Mesendoderm (in vitro differentiated cells): ENCODE data around the gene TUFT1.
"Not testable (repeated sequence)": the region's sequence is repeated elsewhere in the genome, so short reads cannot be mapped to it uniquely, and the experiment has no call there.

Experiments
- DNase-seq: peaks from one replicate; pipeline ENCODE4 v3.0.0; 2013
- H2AK5ac ChIP-seq: 2 replicates; pipeline ENCODE4 v1.6.1; 2013; ENCODE audit warnings: low read length, inconsistent platforms
- H2BK120ac ChIP-seq: 2 replicates; pipeline ENCODE4 v1.6.1; 2013; ENCODE audit warnings: low read depth, mild to moderate bottlenecking, low read length, moderate library complexity, mixed read lengths
- H2BK15ac ChIP-seq: replicated peaks from 2 replicates; pipeline ENCODE4 v1.6.1; 2013; ENCODE audit warnings: low read depth, mild to moderate bottlenecking, moderate library complexity
- H2BK5ac ChIP-seq: 2 replicates; pipeline ENCODE4 v1.6.1; 2013; ENCODE audit warnings: low read length, inconsistent platforms
- H3K18ac ChIP-seq: 2 replicates; pipeline ENCODE4 v1.6.1; 2013; ENCODE audit warnings: mild to moderate bottlenecking, low read length, mixed read lengths
- H3K23ac ChIP-seq: one replicate; pipeline ENCODE4 v1.6.1; 2013; ENCODE audit warnings: low read length
- H3K27ac ChIP-seq: 2 replicates; pipeline ENCODE4 v1.5.1; 2013; ENCODE audit warnings: low read depth, mild to moderate bottlenecking, inconsistent platforms, low read length, moderate library complexity
- H3K27me3 ChIP-seq: 2 replicates; pipeline ENCODE4 v1.6.1; 2013; ENCODE audit warnings: low read length, control low read depth, mild to moderate bottlenecking, inconsistent platforms; ENCODE audit not compliant: insufficient read depth, poor library complexity
- H3K36me3 ChIP-seq: 2 replicates; pipeline ENCODE4 v1.6.1; 2013; ENCODE audit warnings: low read length, inconsistent platforms; ENCODE audit not compliant: control insufficient read depth, insufficient read depth
- H3K4ac ChIP-seq: one replicate; pipeline ENCODE4 v1.6.1; 2013; ENCODE audit warnings: low read depth, mild to moderate bottlenecking, low read length, moderate library complexity
- H3K4me1 ChIP-seq: 2 replicates; pipeline ENCODE4 v1.6.1; 2013; ENCODE audit warnings: low read depth, low read length, inconsistent platforms; ENCODE audit not compliant: control insufficient read depth
- H3K4me2 ChIP-seq: 2 replicates; pipeline ENCODE4 v1.6.1; 2013; ENCODE audit warnings: low read length
- H3K4me3 ChIP-seq: 2 replicates; pipeline ENCODE4 v1.5.1; 2013; ENCODE audit warnings: mild to moderate bottlenecking, low read length
- H3K56ac ChIP-seq: one replicate; pipeline ENCODE4 v1.6.1; 2013; ENCODE audit warnings: low read length
- H3K79me1 ChIP-seq: 2 replicates; pipeline ENCODE4 v1.6.1; 2013; ENCODE audit warnings: low read length, inconsistent platforms
- H3K79me2 ChIP-seq: 2 replicates; pipeline ENCODE4 v1.6.1; 2013; ENCODE audit warnings: mild to moderate bottlenecking, low read length; ENCODE audit not compliant: control insufficient read depth, insufficient read depth
- H3K9ac ChIP-seq: 2 replicates; pipeline ENCODE4 v1.6.1; 2013; ENCODE audit warnings: low read length, inconsistent platforms
- H4K5ac ChIP-seq: one replicate; pipeline ENCODE4 v1.6.1; 2013; ENCODE audit warnings: low read length
- H4K8ac ChIP-seq: one replicate; pipeline ENCODE4 v1.6.1; 2013; ENCODE audit warnings: low read depth, mild to moderate bottlenecking, control low read depth, low read length, moderate library complexity
- WGBS: extraction: QIAGEN DNeasy Blood & Tissue Kit; methylation state at CpG from one replicate; pipeline ENCODE4 v1.1.7; 2013; ENCODE audit warnings: low lambda C conversion rate, missing lambda C conversion rate; ENCODE audit not compliant: insufficient coverage; ENCODE audit errors: extremely low coverage; 5-methylcytosine and 5-hydroxymethylcytosine counted together

The TUFT1 gene

GRCh38 chr1:151518431-151518830, 21.7 kb upstream of the TUFT1 start:
- Histone ChIP-seq H3K9ac (no peak overlapping the region), H3K23ac (no peak overlapping the region), H4K5ac (no peak overlapping the region), H3K4me2 (no peak overlapping the region), H4K8ac (no peak overlapping the region), H3K56ac (no peak overlapping the region), H3K27ac (no peak overlapping the region), H2BK5ac (no peak overlapping the region), H2BK15ac (no peak overlapping the region), H3K27me3 (no peaks in the 10 kb centered on the region), H3K36me3 (no peaks in the 10 kb centered on the region), H3K4ac (no peak overlapping the region), H3K4me3 (no peak overlapping the region), H3K79me1 (peaks cover 2% of the 10 kb centered on the region), H2AK5ac (no peak overlapping the region), H3K4me1 (peaks cover 12% of the 10 kb centered on the region), H3K18ac (no peak overlapping the region), H2BK120ac (no peak overlapping the region), H3K79me2 (no peaks in the 10 kb centered on the region)
- no peak for DNase-seq
- no CpG with 5 or more reads among the region's 12 CpGs for WGBS

GRCh38 chr1:151518936-151519335, 21.2 kb upstream of the TUFT1 start:
- Histone ChIP-seq H2AK5ac (no peak overlapping the region), H3K18ac (no peak overlapping the region), H3K23ac (no peak overlapping the region), H3K4ac (no peak overlapping the region), H3K79me1 (peaks cover 2% of the 10 kb centered on the region), H3K79me2 (no peaks in the 10 kb centered on the region), H3K27ac (peak overlapping the region; percentile 22), H2BK120ac (no peak overlapping the region), H2BK5ac (no peak overlapping the region), H3K36me3 (no peaks in the 10 kb centered on the region), H2BK15ac (no peak overlapping the region), H3K4me2 (no peak overlapping the region), H3K4me1 (peaks cover 7% of the 10 kb centered on the region), H4K5ac (no peak overlapping the region), H3K9ac (no peak overlapping the region), H3K56ac (no peak overlapping the region), H3K4me3 (no peak overlapping the region), H3K27me3 (no peaks in the 10 kb centered on the region), H4K8ac (no peak overlapping the region)
- WGBS, result no CpG with 5 or more reads among the region's 15 CpGs
- DNase-seq, result no peak

DNA sequence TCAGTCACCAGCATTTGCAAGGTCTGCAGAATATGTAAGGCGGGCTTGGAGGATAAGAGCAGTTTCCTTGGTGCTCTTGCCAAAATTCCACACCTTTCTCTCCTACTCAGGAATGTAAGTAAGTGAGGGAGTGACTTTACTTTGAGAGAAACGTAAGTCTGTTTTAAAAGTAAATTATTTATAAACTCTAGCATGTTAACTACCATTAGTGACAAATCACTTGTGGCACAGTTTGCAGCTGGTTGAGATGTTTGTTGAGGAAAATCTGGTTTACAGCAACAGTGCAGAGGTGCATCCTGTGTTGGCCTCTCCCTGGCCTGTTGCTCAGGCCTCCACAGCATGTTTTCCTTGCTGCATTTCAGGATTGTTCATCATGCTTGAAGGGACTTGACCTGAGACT, 20.4 kb upstream of the TUFT1 start:
- Histone ChIP-seq H3K27me3 (no peaks in the 10 kb centered on the region), H3K4me3 (no peak overlapping the region), H4K5ac (no peak overlapping the region), H2BK15ac (no peak overlapping the region), H3K4ac (no peak overlapping the region), H2BK5ac (no peak overlapping the region), H3K79me2 (no peaks in the 10 kb centered on the region), H3K18ac (no peak overlapping the region), H3K27ac (no peak overlapping the region), H2AK5ac (no peak overlapping the region), H3K23ac (no peak overlapping the region), H4K8ac (no peak overlapping the region), H2BK120ac (no peak overlapping the region), H3K36me3 (peaks cover 2% of the 10 kb centered on the region), H3K4me1 (peaks cover 3% of the 10 kb centered on the region), H3K9ac (no peak overlapping the region), H3K79me1 (peaks cover 2% of the 10 kb centered on the region), H3K4me2 (no peak overlapping the region), H3K56ac (no peak overlapping the region)
- no CpG with 5 or more reads among the region's 2 CpGs for WGBS
- no peak for DNase-seq

DNA sequence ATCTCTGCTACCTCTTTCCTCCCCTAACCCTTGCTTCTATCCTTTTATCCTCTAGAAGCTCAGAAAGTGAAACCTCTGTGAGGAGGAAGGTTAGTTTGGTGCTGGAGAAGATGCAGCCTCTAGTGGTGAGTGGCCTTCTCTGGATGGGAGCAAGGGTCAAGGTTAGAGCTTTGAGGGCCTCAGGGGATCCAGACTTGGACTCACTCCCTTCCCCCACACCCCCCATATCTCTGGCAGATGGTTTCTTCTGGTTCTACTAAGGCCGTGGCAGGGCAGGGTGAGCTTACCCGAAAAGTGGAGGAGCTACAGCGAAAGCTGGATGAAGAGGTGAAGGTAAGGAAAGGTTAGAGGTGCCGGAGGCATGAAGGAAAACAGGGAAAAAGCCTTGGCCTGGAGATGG, 19.8 kb upstream of the TUFT1 start:
- no peak overlapping the region for H2BK5ac ChIP-seq
- peaks cover 3% of the 10 kb centered on the region for H3K4me1 ChIP-seq
- no peak overlapping the region for H3K4ac ChIP-seq
- no peak overlapping the region for H3K4me2 ChIP-seq
- H3K79me2 ChIP-seq, result no peaks in the 10 kb centered on the region
- H2AK5ac ChIP-seq, result no peak overlapping the region
- H3K79me1 ChIP-seq, result peaks cover 2% of the 10 kb centered on the region
- H4K8ac ChIP-seq, result no peak overlapping the region
- peaks cover 2% of the 10 kb centered on the region for H3K36me3 ChIP-seq
- H3K27me3 ChIP-seq, result no peaks in the 10 kb centered on the region
- no CpG with 5 or more reads among the region's 4 CpGs for WGBS
- no peak overlapping the region for H3K27ac ChIP-seq
- H3K23ac ChIP-seq, result no peak overlapping the region
- H3K56ac ChIP-seq, result no peak overlapping the region
- H3K4me3 ChIP-seq, result no peak overlapping the region
- DNase-seq, result peak; percentile 62
- no peak overlapping the region for H3K9ac ChIP-seq
- H4K5ac ChIP-seq, result no peak overlapping the region
- H3K18ac ChIP-seq, result no peak overlapping the region
- H2BK15ac ChIP-seq, result no peak overlapping the region
- H2BK120ac ChIP-seq, result no peak overlapping the region

DNA sequence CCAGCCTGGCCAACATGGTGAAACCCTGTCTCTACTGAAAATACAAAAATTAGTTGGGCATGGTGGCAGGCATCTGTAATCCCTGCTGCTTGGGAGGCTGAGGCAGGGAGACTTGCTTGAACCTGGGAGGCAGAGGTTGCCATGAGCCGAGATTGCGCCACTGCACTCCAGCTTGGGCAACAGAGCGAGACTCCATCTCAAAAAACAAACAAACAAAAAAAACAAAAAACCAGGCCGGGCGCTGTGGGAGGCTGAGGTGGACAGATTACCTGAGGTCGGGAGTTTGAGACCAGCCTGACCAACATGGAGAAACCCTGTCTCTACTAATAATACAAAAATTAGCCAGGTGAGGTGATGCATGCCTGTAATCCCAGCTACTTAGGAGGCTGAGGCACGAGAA, 17.7 kb upstream of the TUFT1 start:
- H3K18ac ChIP-seq, H3K9ac ChIP-seq, H3K4me2 ChIP-seq, H3K56ac ChIP-seq, H3K23ac ChIP-seq, H3K4me3 ChIP-seq, H2BK5ac ChIP-seq, H4K8ac ChIP-seq, H3K79me1 ChIP-seq, H2AK5ac ChIP-seq, DNase-seq, H3K4me1 ChIP-seq, H3K27me3 ChIP-seq, H3K4ac ChIP-seq, H3K27ac ChIP-seq, H4K5ac ChIP-seq, H3K36me3 ChIP-seq, H2BK15ac ChIP-seq, H3K79me2 ChIP-seq, H2BK120ac ChIP-seq: not testable (repeated sequence)
- no CpG with 5 or more reads among the region's 7 CpGs for WGBS

DNA sequence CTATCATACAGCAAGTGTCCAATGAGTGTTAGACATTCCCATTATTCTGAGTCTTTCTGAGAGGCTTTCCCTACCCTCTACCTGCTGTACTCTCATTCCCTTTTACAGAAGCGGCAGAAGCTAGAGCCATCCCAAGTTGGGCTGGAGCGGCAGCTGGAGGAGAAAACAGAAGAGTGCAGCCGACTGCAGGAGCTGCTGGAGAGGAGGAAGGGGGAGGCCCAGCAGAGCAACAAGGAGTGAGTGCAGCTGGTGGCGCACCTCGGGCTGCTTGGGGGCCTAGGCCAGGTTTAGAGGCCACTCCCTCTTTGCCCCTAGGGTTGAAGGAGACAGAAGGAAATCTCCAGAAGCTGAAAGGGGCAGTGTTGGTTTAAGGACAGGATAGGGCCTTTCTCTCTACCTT, 16.8 kb upstream of the TUFT1 start:
- Histone ChIP-seq H3K18ac (no peak overlapping the region), H2BK15ac (no peak overlapping the region), H4K8ac (no peak overlapping the region), H3K36me3 (peaks cover 4% of the 10 kb centered on the region), H3K4me2 (no peak overlapping the region), H4K5ac (no peak overlapping the region), H3K9ac (no peak overlapping the region), H3K27me3 (no peaks in the 10 kb centered on the region), H3K4ac (no peak overlapping the region), H2BK120ac (no peak overlapping the region), H3K4me1 (no peaks in the 10 kb centered on the region), H3K23ac (no peak overlapping the region), H3K27ac (no peak overlapping the region), H2AK5ac (no peak overlapping the region), H3K4me3 (no peak overlapping the region), H3K79me2 (no peaks in the 10 kb centered on the region), H3K56ac (no peak overlapping the region), H2BK5ac (no peak overlapping the region), H3K79me1 (peaks cover 2% of the 10 kb centered on the region)
- no peak for DNase-seq
- no CpG with 5 or more reads among the region's 5 CpGs for WGBS
